ENCODE data around the gene ADGB.
A peak's percentile ranks its signal among the peaks of the same experiment; 100 is the strongest.
"Not testable (repeated sequence)": the region's sequence is repeated elsewhere in the genome, so short reads cannot be mapped to it uniquely, and the experiment has no call there.

ADGB gene

GRCh38 chr6:146770275-146770964 is 171.6 kb downstream of the ADGB start:
- no peak for DNase-seq

GRCh38 chr6:146770965-146771735 is 172.4 kb downstream of the ADGB start:
- peak in 1 of 14 donors; percentile 9 for DNase-seq

- no peak for DNase-seq
Observed at GRCh38 chr6:146775220-146775619, 176.4 kb downstream of the ADGB start.

DNA sequence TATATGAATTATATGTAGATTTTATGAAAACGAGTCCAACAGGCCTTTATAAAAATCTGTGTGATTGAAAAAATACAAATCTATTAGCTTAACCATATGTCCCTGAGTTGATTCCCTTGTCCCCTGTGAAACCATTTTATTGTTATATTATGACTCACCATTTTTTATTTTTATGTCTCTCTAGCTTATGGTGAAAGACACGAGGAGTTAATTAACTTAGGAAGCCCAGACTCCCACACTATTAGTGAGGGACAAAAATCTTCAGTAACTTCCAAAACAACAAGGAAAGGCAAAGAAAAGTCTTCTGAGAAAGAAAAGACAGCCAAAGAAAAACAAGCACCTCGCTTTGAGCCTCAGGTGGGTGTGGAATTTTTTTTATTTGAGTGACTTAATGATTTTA is 183.1 kb downstream of the ADGB start:
- DNase-seq: no peak

DNA sequence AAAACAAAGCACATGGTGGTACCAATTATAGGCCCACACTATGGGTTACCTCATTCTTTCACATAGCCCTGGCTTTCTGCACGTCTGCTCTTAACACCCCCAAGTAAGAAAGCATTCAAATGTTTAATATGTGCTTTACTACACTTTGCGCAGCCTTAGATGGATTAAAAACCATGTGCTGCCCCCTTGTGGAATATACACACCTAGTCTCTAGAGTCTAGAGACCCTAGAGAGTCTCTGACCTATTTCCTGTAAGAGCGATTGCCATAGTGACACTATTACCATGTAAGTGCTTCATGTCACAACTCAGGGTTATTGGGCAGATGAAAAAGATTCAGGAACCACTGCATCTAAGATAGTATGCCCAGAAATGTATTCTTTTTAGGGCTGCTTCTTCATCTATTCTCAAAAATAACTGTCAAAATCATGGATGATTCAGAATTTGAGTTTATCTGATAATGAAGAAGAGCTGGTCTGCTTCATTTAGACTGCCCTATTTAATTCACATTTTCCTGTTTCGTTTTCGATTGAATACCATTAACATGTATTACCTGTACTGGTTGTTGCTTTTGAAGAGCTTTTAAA is 186.3 kb downstream of the ADGB start:
- DNase-seq: no peak

DNA sequence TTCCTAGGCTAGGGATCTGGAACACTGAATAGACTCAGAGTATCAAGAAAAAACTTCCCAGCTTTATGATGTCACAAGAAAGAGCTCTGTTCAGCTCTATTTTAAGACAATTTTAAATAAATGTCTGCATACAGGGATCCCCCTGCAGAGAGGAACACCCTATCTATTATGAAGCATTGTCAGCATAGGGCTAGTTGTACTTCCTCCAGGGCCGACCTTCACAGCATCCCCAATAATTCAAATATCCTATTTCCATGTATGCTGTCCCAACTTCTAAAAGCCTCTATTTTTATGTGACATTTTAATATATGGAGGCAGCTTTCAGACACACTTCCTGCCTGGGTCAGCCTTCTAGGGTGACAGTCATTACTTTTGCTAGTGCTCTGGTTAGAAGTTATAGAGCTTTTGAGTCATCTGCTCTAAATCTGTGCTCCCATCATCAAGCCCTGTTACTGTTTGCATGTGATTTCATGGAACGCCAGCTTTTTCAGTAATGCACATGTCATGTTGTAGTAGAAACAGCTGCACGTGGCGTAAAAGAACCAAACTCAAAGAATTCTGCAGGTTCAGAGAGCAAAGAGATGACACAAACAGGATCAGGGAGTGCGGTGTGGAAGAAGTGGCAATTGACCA is 189.2 kb downstream of the ADGB start:
- no peak for DNase-seq

DNA sequence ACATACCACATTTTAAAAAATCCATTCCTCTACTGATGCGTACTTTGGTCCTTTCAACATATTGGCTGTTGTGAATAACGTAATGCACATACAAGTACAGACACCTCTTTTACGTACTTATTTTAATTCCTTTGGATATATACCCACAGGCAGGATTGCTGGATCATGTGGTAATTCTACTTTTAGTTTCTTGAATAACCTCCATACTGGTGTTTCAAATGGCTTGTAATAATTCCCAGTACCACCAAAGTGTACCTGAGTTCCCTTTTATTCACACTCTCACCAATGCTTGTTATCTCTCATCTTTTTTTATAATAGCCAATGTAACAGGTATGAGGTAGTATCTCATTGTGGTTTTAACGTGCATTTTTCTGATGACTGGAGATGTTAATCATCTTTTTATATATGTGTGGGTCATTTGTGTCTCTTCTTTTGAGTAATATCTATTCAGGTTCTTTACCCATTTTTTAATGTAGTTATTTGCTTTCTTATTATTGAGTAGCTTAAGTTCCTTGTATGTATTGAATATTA is 191.9 kb downstream of the ADGB start:
- DNase-seq: no peak

DNA sequence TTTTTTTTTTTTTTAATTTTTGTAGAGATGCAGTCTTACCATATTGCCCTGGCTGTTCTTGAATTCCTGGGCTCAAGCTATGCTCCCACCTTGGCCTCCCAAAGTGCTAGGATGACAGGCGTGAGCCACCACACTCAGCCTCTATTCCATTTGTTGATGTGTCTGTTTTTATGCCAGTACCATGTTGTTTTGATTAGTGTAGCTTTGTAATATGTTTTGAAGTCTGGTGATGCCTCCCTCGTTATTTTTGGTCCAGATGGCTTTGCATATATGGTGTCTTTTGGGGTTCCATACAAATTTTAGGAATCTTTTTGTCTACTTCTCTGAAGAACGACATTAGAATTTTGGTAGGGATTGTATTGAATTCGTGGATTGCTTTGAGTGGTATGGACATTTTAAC is 193.2 kb downstream of the ADGB start:
- no peak for DNase-seq

GRCh38 chr6:146793218-146793617 is 194.4 kb downstream of the ADGB start:
- not testable (repeated sequence) for DNase-seq

DNA sequence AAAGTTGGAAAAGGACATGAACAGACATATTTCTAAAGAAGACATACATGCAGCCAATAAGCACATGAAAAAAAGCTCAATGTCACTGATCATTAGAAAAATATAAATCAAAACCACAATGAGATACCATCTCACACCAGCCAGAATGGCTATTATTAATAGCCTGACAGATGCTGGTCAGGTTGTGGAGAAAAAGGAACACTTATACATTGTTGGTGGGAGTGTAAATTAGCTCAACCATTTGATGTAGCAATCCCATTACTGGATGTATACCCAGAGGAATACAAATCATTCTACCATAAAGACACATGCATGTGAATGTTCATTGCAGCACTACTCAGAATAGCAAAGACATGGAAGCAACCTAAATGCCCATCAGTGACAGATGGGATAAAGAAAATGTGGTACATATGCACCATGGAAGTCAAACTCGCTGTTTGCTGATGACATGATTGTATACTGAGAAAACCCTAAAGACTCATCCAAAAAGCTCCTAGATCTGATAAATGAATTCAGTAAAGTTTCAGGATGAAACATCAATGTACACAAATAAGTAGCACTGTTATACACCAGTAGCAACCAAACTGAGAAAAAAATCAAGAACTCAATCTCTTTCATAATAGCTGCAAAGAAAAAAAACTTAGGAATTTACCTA is 196.8 kb downstream of the ADGB start:
- DNase-seq: no peak

GRCh38 chr6:146803167-146803566 is 204.4 kb downstream of the ADGB start:
- not testable (repeated sequence) for DNase-seq

GRCh38 chr6:146803601-146804000 is 204.8 kb downstream of the ADGB start:
- peak in 3 of 14 donors; percentile 1 to 15 (median 11) for DNase-seq

GRCh38 chr6:146805546-146806325 is 207.0 kb downstream of the ADGB start:
- no peak for DNase-seq

DNA sequence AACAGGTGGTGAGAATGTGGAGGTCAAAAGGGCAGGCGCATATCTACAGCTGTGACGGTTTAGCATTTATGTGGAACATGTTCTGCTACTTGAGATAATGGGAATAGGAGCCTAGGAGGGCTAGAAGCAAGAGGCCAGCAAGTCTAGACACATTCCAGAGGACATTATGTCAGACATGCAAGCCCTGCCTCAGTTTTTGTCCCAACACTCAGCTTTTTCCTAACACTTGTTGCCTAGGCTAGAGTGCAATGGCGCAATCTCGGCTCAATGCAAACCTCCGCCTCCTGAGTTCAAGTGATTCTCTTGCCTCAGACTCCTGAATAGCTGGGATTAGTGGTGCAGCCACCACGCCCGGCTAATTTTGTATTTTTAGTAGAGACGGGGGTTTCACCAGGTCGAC is 210.2 kb downstream of the ADGB start:
- DNase-seq: not testable (repeated sequence)

DNA sequence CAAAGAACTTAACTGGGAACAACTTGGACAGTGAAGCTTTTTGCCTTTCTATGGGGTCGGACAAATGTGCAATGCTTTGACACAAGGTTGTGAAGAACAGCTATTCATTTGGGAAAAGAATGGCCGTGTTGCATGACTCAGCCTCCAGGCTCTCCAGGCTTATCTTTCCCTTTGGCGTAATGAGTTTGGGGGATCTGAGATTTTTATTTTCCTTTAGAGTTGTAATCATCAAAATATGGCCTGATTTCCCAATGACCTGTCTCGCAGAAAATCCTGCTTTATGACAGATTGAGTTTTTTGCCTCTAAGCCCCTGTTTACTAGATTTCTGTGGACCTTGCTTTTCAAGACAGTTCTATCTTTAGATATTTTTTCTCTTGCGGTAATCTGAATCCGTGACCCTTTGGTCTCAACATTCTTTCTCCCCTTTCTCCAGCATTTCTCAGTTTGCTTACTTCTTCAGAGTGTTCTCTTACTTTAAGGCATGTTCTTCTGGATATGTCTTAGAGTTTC is 214.1 kb downstream of the ADGB start:
- DNase-seq: not testable (repeated sequence)

DNA sequence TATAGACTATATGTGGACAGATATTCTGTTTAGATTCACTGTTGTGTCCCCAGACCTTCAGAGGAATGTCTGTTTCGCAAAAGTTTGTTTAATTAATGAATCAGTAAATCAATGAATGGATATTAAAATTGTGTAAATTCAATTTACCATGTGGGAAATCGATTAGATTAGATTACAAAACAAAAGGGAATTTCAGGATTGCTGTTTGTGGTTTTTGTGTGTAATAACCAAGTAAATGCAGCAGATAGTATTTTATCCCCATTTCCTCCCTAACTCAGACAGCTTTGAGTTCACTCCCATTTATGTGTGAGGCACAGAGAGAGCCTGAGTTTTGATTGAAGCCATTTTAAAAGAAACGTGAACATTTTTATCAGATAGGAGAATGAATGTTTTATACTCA is 214.8 kb downstream of the ADGB start:
- DNase-seq: no peak

GRCh38 chr6:146814148-146814750 is 215.5 kb downstream of the ADGB start:
- no peak for DNase-seq

DNA sequence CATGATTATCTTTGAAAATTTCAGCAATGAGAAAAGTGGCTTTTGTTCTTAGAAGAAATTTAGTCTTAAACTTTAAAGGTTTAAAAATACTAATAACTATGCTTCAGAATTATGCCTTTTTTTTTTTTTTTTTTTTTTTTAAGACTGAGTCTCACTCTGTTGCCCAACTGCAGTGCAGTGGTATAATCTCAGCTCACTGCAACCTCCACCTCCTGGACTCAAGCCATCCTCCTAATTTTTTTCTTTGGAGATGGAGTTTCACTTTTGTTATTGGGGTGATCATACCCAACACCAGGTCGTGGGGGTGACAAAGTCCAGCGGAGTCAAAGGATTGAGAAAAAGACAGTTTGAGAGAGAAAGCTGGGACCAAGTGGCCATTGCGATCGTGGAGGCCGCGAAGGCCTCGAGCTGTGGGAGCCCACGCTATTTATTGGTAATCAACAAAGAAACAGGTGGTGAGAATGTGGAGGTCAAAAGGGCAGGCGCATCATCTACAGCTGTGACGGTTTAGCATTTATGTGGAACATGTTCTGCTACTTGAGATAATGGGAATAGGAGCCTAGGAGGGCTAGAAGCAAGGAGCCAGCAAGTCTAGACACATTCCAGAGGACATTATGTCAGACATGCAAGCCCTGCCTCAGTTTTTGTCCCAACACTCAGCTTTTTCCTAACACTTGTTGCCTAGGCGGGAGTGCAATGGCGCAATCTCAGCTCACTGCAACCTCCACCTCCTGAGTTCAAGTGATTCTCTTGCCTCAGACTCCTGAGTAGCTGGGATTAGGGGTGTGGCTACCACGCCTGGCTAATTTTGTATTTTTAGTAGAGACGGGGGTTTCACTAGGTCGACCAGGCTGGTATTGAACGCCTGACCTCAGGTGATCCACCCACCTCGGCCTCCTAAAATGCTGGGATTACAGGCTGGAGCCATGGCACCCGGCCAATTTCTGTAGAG is 217.0 kb downstream of the ADGB start:
- DNase-seq: not testable (repeated sequence)

- no peak for DNase-seq
Observed at GRCh38 chr6:146819596-146820320, 221.0 kb downstream of the ADGB start.

Data from C1 segment of cervical spinal cord (tissue), 14 donors.